HG03097 (cell line): Measurements from ENCODE around the gene STOX2.

ENCODE experiments used
- ATAC-seq: cut with Tn5 transposase; IDR thresholded peaks from one replicate; pipeline ENCODE4 v1.9.1; 2021; ENCODE audit not compliant: unreplicated experiment, low FRiP score

STOX2 gene

GRCh38 chr4:183905081-183905592 lies at the start of gene STOX2:
TSS of gene STOX2 (plus strand) at chr4:183905307. CDS start at chr4:183906791, 1,484 bp downstream.
- no peak for ATAC-seq

- ATAC-seq, result no peak
Observed at GRCh38 chr4:183855323-183856190, 49.5 kb upstream of the STOX2 start.

GRCh38 chr4:183857040-183857439 lies 48.1 kb upstream of the STOX2 start:
- no peak for ATAC-seq

- ATAC-seq, result no peak
Observed at GRCh38 chr4:183858011-183858615, 47.0 kb upstream of the STOX2 start.

GRCh38 chr4:183860119-183860518 lies 45.0 kb upstream of the STOX2 start:
- ATAC-seq, result no peak

- no peak for ATAC-seq
Observed at GRCh38 chr4:183860731-183861130, 44.4 kb upstream of the STOX2 start.

GRCh38 chr4:183861426-183861825 lies 43.7 kb upstream of the STOX2 start:
- no peak for ATAC-seq

GRCh38 chr4:183863155-183863825 lies 41.8 kb upstream of the STOX2 start:
- ATAC-seq, result no peak

- no peak for ATAC-seq
Observed at GRCh38 chr4:183867247-183867646, 37.9 kb upstream of the STOX2 start.

- no peak for ATAC-seq
Observed at GRCh38 chr4:183870997-183871396, 34.1 kb upstream of the STOX2 start.

- no peak for ATAC-seq
Observed at GRCh38 chr4:183871581-183871980, 33.5 kb upstream of the STOX2 start.

GRCh38 chr4:183872531-183872930 lies 32.6 kb upstream of the STOX2 start:
- no peak for ATAC-seq

- no peak for ATAC-seq
Observed at GRCh38 chr4:183873409-183874185, 31.5 kb upstream of the STOX2 start.

- no peak for ATAC-seq
Observed at GRCh38 chr4:183875251-183875825, 29.8 kb upstream of the STOX2 start.

- ATAC-seq, result no peak
Observed at GRCh38 chr4:183876268-183876934, 28.7 kb upstream of the STOX2 start.

GRCh38 chr4:183878251-183878970 lies 26.7 kb upstream of the STOX2 start:
- ATAC-seq, result no peak

GRCh38 chr4:183885205-183885720 lies 19.8 kb upstream of the STOX2 start:
- no peak for ATAC-seq

- no peak for ATAC-seq
Observed at GRCh38 chr4:183887351-183887750, 17.8 kb upstream of the STOX2 start.

GRCh38 chr4:183888564-183888963 lies 16.5 kb upstream of the STOX2 start:
- ATAC-seq, result no peak
